ENCODE results near the gene TBL1X.
"Not testable (repeated sequence)": the region's sequence is repeated elsewhere in the genome, so short reads cannot be mapped to it uniquely, and the experiment has no call there.

The TBL1X gene

DNA sequence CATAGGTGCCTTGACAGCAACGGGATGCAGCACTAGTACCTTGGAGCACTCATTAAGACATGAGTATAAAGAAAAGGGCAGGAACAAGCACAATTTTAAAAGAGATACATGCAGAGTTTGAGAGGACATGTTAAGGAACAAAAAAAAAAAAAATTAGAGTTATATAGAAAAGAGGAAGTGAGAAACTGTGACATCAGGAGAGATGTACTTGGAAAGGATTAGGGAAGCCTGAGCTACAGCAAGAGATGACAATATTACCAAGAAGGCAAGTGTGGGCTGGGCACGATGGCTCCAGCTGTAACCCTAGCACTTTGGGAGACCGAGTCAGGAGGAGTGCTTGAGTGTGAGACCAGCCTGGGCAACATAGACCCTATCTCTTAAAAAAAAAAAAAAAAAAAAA lies 263.4 kb downstream of the TBL1X start:
- DNase-seq, result no peak

DNA sequence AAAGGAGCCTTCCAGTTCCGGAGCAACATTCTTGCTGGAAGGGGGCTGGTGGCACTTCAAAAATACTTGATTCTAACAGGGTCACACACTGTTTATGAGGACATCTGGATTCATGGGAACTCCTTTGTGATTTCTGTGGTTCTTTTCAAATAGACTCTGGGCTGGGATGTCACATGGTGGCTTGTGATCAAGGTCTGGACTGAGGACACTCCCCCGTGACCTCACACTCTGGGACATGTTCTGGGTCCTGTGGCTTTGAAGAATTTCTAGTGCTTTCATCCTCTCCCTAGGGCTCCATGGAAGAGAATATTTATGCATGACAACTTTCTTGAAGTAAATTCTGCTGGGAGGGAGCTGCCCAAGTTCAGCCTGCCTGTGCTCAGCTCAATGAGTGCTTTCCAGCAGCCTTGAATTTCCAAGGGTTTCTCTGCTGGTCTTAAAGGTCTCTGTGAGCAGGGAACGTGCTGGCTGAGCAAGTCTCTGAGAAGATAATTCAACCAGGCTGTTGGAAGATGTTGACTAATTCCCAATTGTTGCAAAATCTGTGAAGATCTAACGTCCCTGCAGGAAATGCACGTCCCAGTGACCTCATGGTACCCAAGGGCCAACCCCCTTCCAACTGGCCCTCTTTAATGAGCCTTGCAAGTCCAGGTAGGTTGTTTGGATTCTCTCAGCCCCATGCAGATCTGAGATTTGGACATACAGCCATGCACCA lies 264.5 kb downstream of the TBL1X start:
- DNase-seq, result no peak

DNA sequence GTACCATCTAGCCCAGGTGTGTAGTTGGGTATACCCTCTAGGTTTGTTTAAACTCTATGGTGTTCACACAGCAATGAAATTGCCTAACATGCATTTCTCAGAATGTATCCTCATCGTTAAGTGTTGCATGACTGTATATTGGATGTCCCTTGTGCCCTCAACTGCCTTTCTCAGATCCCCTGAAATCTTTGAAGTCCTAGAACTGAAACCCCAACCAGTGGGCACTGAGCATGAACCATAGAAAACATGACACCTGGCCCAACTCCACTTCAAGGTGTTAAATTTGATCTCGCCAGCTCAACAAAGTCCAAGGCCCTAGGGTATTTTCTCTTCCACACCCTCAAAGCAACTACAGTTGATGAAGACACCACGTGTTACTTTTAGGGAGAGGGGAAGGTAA lies 265.2 kb downstream of the TBL1X start:
- DNase-seq, result no peak

DNA sequence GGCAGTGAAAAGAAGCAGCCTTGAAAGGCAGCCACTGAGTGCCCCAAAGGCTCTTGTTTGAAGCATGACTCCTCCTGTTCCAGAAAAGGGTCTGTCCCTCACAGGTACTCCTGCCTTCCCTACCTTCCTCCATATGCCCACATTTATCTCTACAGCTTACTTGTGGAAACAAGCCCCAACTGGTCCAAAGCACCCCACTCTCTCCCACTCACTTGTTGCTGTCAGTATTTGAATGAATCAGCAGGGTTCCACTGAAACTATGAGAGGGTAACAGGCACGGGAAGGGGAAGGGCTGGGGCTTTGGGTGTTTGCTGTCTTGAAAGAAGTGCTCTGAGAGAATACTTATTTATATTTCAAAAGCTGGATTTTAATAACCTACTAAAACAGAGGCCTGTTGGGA lies 265.9 kb downstream of the TBL1X start:
- no peak for DNase-seq

DNA sequence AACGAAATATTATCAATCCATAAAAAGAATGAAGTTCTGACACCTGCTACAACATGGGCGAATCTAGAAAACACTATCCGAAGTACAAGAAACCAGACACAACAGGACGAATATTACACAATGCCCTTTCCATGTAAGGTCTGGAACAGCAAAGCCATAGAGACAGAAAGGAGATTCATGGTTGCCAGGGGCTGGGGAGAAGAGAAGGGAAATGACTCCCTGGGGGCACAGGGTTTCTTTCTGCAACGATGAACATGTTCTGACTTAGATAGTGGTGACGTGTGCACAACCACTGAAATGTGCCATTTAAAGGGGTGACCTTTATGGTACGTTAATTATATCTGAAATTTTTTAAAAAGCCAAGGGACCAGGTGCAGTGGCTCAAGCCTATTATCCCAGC lies 272.5 kb downstream of the TBL1X start:
- no peak for DNase-seq

DNA sequence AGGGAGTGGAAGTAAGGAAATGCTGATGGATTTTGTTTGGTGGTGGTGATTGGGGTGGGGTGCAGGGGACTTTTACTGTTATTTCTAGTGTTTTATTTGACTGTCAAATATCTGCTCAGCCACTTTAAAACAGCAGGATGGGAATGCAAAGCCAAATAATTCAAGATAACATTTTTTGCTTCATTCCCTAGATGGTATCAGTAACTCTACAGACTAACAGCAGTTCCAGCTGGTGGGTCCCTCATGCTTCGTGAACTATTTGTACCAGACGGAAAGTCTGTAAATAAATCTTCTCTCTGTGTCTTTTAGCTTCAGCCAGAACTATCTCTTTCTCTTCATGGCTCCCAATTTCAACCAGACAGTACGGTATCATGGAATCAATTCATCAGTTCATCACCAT lies 273.3 kb downstream of the TBL1X start:
- no peak for DNase-seq

DNA sequence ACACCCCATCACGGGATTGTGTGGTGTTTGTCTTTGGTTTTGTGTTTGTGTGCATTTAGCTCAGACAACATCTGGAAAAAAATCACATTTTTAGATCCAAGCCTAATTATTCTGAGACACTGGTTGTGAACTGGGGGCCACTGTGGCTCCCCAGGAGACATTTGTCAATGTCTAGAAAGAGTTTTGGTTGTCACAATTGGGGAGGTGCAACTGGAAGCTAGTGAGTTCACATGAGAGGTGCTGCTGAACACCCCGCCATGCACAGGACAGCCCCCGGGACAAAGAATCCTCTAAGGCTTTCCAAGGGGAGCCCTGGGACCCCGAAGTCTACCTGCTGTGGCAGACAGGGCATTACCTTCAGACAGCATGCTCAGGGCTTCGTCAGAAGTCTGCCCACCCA lies 274.3 kb downstream of the TBL1X start:
- DNase-seq, result no peak

DNA sequence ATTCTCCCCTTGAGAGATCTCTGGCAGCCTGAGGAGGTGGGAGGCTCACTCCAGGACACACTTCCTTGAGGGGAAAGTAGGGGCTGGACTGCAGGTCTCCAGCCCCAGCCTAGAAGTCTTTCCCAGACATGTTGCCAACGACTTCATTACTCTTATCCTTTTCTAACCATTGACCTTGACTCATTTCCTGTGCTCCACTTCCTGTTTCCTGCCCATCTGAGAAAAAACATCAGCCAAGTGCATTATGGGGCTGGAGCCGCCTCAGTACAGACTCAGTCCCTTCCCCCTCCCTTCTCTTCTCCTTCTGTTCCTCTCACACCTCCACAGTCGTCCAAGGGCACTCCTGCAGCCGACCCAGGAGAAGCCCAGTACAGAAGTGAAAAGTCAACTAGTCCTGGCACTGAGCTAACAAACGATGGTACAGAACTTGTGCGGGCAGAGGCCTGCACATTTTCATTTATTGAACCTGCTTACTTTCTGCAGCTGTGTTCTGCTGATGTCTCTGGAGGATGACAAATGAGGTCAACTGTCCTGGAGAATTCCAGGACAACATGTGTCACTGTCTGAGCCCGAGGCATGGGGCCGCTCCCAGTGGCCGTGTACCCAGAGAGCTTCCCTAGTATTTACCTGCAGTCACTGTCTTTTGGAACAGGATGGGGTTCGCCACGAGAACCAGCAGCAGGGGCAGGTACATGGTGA lies 280.7 kb downstream of the TBL1X start:
- DNase-seq, result no peak

DNA sequence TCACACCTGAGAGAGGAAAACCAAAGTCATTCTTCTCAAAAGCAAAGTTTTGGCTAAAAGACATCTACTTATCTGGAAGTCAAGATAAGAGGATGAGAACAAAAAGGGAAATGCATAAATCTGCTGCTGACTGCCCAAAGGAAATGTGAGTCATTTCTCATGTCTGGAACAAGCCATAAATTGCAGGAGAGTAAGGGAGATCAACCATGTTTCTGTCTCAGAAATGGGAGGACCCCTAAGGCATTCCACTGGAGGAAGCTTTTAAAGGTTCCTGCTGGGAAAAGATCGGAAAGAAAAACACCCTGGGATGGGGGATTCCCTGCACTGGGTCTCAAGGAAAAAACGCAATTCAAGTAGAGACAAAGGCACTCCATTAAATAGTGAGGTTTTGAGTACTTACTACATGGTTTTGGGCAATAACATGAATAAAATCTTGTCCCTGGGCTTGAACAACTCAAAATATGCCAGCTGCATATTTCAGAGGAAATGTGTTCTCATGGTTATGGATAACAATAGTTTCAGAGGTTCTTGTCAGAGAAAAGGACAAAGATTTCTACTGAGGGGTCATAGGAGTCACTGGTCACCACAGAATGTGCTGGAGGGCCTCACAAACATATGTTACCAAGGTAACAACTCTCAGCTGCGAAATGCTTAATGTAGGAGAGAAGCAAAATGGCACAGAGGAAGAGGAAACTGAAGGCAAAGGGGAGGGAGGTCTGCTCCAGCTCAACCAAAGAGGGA lies 281.5 kb downstream of the TBL1X start:
- no peak for DNase-seq

DNA sequence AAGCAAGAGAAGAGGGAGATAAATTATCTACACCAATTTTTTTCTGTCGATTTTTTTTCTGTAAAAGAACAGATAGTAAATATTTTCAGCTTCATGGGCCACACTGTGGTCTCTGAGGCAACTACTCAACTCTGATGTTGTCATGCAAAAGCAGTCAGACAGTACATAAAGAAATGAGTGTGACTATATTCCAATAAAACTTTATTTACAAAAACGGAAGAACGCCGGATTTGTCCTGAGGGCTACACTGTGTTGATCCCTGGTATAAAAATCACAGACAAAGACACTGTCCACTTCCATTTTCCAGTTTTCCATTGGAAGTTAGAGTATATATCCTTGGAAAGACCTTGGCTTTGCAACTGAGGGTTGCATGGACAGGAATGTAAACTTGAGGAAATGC lies 282.8 kb downstream of the TBL1X start:
- no peak for DNase-seq

DNA sequence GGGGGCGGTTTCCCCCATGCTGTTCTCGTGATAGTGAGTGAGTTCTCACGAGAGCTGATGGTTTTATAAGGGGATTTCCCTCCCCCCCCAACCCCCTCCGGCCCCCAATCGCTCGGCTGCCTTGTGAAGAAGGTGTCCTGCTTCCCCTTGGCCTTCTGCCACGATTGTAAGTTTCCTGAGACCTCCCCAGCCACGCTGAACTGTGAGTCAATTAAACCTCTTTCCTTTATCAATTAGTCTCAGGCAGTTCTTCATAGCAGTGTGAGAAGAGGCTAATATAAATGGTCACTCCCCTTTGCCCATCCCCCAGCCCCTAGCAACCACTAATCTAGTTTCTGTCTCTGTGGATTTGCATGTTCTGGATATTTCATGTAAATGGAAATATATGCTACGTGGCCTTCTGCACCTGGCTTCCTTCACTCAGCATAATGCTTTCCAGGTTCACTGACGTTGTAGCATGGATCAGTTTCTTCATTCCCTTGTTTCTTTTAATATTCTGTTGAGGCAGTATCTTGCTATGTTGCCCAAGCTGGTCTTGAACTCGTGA lies 284.4 kb downstream of the TBL1X start:
- no peak for DNase-seq

DNA sequence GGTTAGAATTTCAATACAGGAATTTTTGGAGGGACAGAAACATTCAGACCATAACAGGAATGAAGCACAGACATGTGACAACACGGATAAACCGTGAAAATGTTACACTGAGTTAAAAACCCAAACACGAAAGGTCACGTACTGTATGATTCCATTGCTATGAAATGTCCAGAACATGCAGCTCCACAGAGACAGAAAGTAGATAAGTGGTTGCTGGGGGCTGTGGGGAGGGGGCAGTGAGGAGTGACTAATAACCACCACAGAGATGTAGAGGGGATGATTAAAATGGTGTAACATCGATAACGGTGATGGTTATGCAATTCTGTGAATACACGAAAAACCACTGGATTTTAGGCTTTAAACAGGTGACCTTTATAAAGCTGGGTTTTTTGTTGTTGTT lies 292.5 kb downstream of the TBL1X start:
- no peak for DNase-seq

DNA sequence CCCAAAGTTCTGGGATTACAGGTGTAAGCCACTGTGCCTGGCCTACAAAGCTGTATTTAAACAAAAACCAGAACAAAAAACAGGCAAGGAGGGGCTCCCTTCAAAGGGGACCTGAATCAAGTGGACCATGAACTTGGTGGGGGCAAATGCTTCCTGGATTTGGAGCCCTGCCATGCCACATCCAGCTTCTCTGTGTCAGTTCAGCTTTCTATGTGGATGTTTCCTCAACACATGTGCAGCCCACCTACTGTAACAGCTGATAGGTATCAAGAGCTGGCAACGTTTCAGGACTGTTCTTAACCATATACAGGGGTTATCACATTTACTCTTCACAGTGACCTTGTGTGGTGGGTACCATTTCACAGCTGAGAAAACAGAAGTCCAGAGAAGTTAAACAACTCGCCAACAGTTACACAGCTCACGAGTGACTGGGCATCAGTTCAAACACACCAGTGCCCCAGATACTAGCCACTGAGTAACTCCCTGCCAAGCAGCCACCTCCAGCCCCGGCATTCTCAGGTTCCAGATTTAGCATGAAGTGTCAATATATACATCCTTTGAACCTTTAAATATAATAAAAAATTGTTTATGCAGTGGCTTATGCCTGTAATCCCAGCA lies 293.3 kb downstream of the TBL1X start:
- DNase-seq, result no peak

DNA sequence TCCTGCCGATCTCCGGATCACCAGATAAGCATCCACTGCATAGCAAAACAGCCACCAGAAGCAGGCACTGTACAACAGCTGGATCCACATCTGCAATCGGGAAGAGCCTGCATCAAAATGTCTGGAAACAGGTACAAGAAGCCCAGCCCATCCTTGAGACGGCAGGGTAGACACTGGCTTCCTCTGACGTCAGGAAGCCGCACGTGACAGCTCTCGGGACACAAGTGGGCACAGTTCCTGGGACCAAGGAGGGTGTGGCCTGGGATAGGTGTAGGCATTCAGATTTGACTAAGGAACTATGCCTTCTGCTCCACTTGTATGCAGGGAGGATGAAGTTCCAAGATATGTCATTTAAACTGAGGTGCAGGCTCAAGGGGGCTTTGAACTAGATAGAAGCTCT lies 294.5 kb downstream of the TBL1X start:
- no peak for DNase-seq

DNA sequence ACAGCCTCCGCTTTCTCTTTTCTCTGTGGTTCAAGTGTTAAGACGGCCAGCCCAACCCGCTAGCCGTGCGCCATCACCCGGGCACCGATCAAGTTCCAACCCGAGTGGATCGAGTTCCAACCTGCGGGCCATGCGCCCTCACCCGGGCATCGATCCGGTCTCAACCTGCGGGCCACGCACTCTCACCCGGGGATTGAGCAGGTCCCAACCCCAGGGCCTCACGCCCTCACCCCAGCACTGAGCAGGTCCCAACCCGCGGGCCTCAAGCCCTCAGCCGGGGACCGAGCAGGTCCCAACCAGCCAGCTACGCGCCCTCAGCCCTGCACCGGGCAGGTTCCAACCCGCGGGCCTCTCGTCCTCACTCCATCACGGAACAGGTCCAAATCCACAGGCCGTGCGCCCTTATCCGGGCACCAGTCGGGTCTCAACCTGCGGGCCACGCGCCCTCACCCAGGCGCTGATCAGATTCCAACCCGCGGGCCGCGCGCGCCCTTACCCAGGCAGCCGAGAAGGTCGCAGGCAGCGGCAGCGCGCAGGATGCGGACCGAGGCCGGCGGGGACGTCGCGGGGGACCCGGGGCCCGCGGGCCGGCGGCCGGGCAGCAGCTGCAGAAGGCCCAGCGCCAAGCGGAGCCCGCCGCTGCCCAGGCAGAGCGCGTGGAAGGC lies 300.3 kb downstream of the TBL1X start:
- DNase-seq, result no peak

DNA sequence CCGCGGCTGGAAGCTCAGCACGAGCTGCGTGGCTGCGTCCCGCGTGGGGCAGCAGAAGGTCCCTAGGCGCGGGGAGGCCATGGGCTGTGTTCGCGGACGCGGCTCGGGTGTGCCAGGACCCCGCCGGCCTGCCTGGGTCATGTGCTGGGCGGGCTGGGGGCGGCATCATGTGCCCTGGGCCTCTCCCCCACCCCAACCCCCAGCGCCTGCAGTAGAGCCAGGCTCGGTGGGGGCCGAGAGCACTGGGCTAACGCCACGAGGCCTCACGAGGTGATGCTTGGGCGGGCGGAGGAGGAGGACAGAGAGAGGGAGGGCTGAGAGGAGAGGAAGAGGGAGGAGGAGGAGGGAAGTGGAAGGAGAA lies 300.9 kb downstream of the TBL1X start, which contains the start of gene GPR143:
Gene GPR143 (minus strand): TSS at position 111 of the 361 bp plus-strand sequence. CDS start 30 bp downstream, at position 81.
- DNase-seq, result no peak

DNA sequence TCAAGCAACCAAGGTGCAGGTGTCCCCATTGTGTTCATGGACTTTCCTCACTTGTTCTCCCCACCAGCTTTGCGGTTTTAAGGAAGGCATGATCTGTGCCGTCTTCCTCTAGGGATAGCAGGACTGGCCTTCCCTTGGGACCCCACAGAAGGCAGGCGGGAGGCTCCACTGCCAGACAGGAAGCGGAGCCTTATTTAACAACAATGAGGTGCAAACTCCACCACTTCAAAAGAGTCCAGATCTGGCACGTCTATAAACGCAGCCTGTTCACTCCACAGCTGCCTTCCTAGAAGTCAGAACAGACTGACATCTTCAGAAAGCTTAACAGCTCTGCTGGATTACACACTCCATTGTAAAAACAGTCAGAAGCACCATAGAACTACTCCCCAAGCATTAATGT lies 302.5 kb downstream of the TBL1X start:
- DNase-seq, result no peak

DNA sequence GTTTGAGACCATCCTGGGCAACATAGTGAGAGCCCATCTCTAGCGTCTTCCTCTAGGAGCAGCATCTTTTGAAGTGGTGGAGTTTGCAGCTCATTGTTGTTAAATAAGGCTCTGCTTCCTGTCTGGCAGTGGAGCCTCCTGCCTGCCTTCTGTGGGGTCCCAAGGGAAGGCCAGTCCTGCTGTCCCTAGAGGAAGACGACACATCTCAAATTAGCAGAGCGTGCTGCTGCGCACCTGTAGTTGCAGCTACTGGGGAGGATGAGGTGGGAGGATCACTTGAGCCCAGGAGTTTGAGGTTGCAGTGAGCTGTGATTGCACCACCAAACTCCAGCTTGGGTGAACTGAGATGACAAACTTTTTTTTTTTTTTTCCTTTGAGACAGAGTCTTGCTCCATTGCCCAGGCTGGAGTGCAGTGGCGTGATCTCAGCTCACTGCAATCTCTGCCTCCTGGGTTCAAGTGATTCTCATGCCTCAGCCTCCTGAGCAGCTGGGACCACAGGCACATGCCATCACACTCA lies 303.5 kb downstream of the TBL1X start:
- DNase-seq, result not testable (repeated sequence)

DNA sequence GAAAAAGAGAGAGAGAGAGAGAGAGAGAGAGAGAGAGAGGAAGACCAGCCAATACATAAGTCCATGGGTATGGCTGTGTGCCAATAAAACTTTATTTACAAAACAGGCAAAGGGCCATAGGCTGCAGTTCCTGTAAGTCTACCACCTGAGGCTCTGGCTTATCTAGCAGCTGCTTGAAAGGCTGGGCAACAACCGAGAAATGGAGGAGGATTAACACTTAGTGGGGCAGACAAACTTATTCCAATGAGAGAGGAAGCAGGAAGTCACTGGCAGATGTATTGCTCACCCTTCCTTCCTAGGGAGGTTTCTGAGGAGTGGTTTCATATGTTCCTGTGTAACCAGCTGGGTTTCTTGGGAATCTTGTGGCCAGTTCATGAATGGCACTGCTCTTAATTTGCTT lies 305.5 kb downstream of the TBL1X start:
- DNase-seq, result no peak

DNA sequence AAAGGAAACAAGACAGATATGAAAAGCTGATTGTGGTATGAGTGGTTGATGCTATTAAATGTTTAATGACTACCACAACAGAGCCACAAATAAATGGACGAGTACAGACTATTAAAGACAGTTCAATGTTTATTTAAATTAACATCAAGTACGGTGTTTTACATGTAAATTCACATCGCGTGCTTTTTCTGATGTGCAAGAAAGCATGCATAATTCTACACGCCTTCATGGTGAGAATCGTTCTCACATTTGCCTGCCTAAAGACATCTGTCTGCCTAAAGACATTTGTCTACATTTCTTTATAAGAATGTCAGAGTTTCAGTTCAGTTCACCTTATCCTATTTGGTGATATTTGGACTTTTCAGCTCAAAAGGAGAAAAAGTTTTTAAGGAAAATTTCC lies 308.1 kb downstream of the TBL1X start:
- DNase-seq, result no peak

DNA sequence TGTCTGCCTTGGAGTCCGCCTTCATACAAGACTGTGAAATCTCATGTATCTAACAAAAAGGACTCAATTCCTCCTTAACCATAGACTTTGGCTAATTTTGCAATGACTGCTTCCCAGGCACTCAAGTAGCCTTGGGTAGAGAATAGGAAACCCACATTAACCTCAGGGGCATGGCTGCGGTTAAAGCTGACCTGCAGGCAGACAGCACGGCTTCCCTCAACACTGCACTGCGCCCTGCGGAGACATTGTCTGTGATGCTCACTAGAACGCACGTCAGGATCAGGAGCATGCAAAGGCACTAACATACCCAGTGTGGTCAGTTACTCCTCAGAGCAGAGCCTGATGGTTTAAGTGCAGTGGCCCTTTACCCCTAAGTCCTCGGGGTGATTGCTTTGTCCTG lies 311.1 kb downstream of the TBL1X start:
- DNase-seq, result no peak

DNA sequence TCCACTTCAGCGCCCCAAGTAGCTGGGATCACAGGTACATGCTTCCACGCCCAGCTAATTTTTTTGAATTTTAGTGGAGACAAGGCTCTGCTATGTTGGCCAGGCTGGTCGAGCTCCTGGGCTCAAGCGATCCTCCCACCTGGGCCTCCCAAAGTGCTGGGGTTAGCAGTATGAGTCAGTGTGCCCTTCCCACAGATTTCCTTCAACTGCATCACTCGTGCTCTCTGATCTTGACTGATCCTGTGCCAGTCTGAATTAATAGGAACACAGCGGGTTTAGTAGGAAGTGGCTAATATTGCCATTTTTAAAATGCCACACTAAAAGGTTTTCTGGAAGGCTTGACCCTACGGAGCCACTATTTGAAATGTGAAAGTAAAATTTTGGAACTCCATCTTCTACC lies 317.1 kb downstream of the TBL1X start:
- no peak for DNase-seq

DNA sequence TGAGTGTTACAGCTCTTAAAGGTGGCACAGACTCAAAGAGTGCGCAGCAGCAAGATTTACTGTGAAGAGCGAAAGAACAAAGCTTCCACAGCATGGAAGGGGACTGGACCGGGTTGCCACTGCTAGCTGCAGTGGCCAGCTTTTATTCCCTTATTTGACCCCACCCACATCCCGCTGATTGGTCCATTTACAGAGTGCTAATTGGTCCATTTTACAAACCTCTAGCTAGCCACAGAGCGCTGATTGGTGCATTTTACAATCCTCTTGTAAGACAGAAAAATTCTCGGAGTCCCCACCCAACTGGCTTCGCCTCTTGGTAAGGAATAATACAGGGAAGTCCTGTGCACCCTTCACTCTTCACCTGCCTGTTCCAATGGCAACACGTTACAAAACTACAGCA lies 319.5 kb downstream of the TBL1X start:
- DNase-seq, result no peak

All from stimulated activated naive CD4-positive, alpha-beta T cell (primary cell).